Measurements from ENCODE around the gene ANKRD34C. TPM values are rescaled to one million over a fixed set of nuclear protein-coding genes. Genes with fewer than 3 reads are reported as not detected.
"Not testable (repeated sequence)": the region's sequence is repeated elsewhere in the genome, so short reads cannot be mapped to it uniquely, and the experiment has no call there.

Gene ANKRD34C
- total RNA-seq, 1 experiment from 2014 or later: not detected

GRCh38 chr15:79319973-79320372 is 37.5 kb downstream of the ANKRD34C start:
- not testable (repeated sequence) for H2BK120ac ChIP-seq (ENCODE audit: low read depth, low read length, poor library complexity, severe bottlenecking); H3K79me1 ChIP-seq (ENCODE audit: insufficient read depth, low read depth, low read length, poor library complexity, severe bottlenecking); H3K18ac ChIP-seq (ENCODE audit: insufficient read length, low read depth, low read length); H2BK20ac ChIP-seq (ENCODE audit: low read depth, low read length, poor library complexity, severe bottlenecking); H3K9ac ChIP-seq (ENCODE audit: extremely low read depth, insufficient read length, low read length); H2AK5ac ChIP-seq (ENCODE audit: insufficient read length, low read length); H3K27ac ChIP-seq (ENCODE audit: insufficient read length, low read depth, low read length); H3K27me3 Mint-ChIP-seq (ENCODE audit: low read depth); H3T11ph ChIP-seq (ENCODE audit: low read length); H3K23ac ChIP-seq (ENCODE audit: insufficient read length, low read depth, low read length); H4K5ac ChIP-seq (ENCODE audit: insufficient read length, low read depth, low read length); H3K56ac ChIP-seq (ENCODE audit: insufficient read length, low read depth, low read length); H3K4me1 Mint-ChIP-seq; H3K9me3 Mint-ChIP-seq; H3K4me2 ChIP-seq (ENCODE audit: insufficient read depth, insufficient read length, low read length); H3K27ac Mint-ChIP-seq; H3K14ac ChIP-seq (ENCODE audit: insufficient read depth, low read length); H4K20me1 ChIP-seq (ENCODE audit: control insufficient read depth, insufficient read depth, insufficient read length); H3K4ac ChIP-seq (ENCODE audit: low read depth, low read length); H3K79me2 ChIP-seq (ENCODE audit: insufficient read depth, low read length); H3K4me3 Mint-ChIP-seq; H2BK12ac ChIP-seq (ENCODE audit: insufficient read length, low read depth, low read length); DNase-seq; H2BK5ac ChIP-seq (ENCODE audit: insufficient read length, low read length); H4K91ac ChIP-seq (ENCODE audit: insufficient read length, low read depth, low read length); H3K9me3 ChIP-seq (ENCODE audit: control insufficient read depth, low read depth, low read length); H2AFZ ChIP-seq (ENCODE audit: low read length); H4K8ac ChIP-seq (replicated peaks; ENCODE audit: insufficient read length, low read depth, low read length); H3K23me2 ChIP-seq (ENCODE audit: insufficient read length, low read depth, low read length, poor library complexity, severe bottlenecking); H2BK15ac ChIP-seq (ENCODE audit: low read depth, low read length); H3K4me1 ChIP-seq (ENCODE audit: insufficient read depth, low read length); H3K27me3 ChIP-seq (ENCODE audit: insufficient read depth, low read length)
- no CpG with 5 or more reads among the region's 9 CpGs for WGBS (ENCODE audit: extremely low coverage, insufficient read length, low lambda C conversion rate)
- TF ChIP-seq, protein P1, sequence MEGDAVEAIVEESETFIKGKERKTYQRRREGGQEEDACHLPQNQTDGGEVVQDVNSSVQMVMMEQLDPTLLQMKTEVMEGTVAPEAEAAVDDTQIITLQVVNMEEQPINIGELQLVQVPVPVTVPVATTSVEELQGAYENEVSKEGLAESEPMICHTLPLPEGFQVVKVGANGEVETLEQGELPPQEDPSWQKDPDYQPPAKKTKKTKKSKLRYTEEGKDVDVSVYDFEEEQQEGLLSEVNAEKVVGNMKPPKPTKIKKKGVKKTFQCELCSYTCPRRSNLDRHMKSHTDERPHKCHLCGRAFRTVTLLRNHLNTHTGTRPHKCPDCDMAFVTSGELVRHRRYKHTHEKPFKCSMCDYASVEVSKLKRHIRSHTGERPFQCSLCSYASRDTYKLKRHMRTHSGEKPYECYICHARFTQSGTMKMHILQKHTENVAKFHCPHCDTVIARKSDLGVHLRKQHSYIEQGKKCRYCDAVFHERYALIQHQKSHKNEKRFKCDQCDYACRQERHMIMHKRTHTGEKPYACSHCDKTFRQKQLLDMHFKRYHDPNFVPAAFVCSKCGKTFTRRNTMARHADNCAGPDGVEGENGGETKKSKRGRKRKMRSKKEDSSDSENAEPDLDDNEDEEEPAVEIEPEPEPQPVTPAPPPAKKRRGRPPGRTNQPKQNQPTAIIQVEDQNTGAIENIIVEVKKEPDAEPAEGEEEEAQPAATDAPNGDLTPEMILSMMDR (conservative IDR thresholded peaks at IDR 0.05): peak; percentile 35; the same call in 2 of the 3 replicates
- peaks cover 61 to 84% (median 75%) of the 10 kb centered on the region in 3 experiments for H3K36me3 Mint-ChIP-seq (ENCODE audit: insufficient read depth in 1 of 3, low read depth in 3 of 3)

Data from H9 (cell line).